Measurements from ENCODE around the gene LPAR1.

LPAR1 gene

DNA sequence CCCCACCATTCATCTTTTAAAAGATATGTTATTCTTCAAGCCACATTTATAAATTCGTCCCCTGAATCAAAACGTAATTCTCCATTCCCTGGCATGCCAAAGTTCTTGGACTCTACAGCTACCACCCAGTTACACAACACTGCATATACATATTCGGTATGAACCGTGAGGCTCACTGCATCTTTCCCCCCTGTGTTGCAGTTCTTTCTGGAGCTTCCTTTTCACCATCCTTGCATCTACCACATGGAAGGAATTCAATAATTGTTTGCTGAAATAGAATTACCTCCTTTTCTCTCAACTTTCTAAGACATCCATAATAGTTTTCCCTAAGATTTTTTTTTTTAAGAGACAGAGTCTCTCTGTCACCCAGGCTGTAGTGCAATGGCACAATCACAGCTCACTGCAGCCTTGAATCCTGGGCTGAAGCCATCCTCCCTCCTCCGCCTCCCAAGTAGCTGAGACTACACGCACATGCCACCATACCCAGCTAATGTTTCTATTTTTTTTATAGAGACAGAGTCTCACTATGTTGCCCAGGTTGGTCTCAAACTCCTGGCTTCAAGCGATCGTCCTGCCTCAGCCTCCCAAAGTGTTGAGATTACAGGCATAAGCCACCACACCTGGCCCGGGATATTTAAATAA lies 3.3 kb downstream of the LPAR1 start:
- Histone ChIP-seq H3K36me3 (peaks cover 0 to 3% (median 0%) of the 10 kb centered on the region in 3 donors), H3K27me3 (no peaks in the 10 kb centered on the region), H3K4me3 (no peak overlapping the region), H3K4me1 (peaks cover 0 to 62% (median 16%) of the 10 kb centered on the region in 4 donors), H3K27ac (peak overlapping the region in 1 of 2 donors; percentile 93), H3K9me3 (no peaks in the 10 kb centered on the region)
- TF ChIP-seq, protein P1, sequence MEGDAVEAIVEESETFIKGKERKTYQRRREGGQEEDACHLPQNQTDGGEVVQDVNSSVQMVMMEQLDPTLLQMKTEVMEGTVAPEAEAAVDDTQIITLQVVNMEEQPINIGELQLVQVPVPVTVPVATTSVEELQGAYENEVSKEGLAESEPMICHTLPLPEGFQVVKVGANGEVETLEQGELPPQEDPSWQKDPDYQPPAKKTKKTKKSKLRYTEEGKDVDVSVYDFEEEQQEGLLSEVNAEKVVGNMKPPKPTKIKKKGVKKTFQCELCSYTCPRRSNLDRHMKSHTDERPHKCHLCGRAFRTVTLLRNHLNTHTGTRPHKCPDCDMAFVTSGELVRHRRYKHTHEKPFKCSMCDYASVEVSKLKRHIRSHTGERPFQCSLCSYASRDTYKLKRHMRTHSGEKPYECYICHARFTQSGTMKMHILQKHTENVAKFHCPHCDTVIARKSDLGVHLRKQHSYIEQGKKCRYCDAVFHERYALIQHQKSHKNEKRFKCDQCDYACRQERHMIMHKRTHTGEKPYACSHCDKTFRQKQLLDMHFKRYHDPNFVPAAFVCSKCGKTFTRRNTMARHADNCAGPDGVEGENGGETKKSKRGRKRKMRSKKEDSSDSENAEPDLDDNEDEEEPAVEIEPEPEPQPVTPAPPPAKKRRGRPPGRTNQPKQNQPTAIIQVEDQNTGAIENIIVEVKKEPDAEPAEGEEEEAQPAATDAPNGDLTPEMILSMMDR (IDR thresholded peaks at IDR 0.05), result no peak
- intact Hi-C loops (cut with DNase I; ENCODE audit: low total_unique reads), result loop anchor here (5.0 to 10.0 kb wide), 2 partner anchors 270 to 383 kb away; no protein-coding TSS in a partner anchor
- no peak for DNase-seq

DNA sequence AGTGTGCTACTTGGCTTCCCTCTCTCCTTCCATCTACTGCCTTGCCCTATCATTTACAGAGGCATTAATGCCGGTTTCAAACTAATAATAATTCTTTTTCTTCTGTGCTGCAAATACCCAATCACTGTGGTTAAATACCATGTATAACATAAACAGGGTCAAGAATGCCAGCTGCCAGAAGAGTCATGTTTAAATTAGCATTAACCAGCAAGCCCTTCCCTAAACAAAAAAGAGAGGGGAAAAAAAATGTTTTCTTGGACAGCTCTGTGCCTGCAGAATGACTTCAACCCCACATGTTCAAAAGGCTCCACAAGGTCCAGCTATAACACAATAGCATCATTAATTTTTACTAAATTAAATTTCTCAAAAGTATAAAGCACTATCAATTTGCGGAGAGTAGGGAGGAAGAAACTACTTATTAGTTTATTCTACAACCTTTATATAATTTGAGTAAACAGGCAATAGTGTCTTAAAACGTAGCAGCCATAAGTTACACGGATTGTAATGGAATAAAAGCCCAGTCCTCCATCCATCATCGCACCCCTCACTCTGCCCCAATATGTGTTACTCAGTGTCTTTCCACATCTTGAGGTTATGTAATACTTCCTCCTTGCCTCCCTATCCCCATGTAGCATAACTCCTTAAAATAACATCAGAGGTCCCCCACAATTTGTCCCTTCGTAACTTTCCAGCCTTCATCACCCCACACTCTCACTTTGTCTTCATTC lies 3.9 kb downstream of the LPAR1 start:
- Histone ChIP-seq H3K4me1 (peaks cover 0 to 66% (median 14%) of the 10 kb centered on the region in 4 donors), H3K36me3 (peaks cover 0 to 3% (median 0%) of the 10 kb centered on the region in 3 donors), H3K27me3 (no peaks in the 10 kb centered on the region), H3K27ac (peak overlapping the region in 1 of 2 donors; percentile 93), H3K9me3 (no peaks in the 10 kb centered on the region), H3K4me3 (no peak overlapping the region)
- intact Hi-C loops (cut with DNase I; ENCODE audit: low total_unique reads), result loop anchor here (10.0 kb wide), 1 partner anchor 270 kb away; no protein-coding TSS in a partner anchor
- TF ChIP-seq, protein P1 (IDR thresholded peaks at IDR 0.05), result no peak
- DNase-seq, result no peak

DNA sequence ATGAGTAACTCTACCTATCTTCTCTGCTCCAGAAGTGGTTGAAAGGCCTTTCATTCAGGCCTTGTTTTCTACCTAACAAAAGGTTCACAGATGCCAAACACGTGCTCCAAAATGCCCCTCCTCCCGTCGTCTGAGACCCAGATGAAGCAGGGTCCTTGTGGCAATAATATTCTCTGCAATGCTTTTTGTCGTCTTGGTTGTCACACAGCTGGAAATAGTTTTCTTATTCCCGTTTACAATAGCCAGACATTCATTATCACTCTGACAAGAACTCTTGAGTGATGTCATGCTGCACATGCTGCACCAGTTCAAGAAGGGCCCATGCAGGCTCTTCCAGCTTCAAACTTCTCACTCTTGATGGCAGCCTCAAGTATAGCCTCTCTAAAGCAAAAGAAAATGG lies 7.8 kb downstream of the LPAR1 start:
- no peaks in the 10 kb centered on the region for H3K9me3 ChIP-seq
- H3K27ac ChIP-seq, result no peak overlapping the region
- peaks cover 0 to 70% (median 5%) of the 10 kb centered on the region in 4 donors for H3K4me1 ChIP-seq
- no peaks in the 10 kb centered on the region for H3K27me3 ChIP-seq
- H3K4me3 ChIP-seq, result no peak overlapping the region
- TF ChIP-seq, protein P1 (IDR thresholded peaks at IDR 0.05), result no peak
- intact Hi-C loops (cut with DNase I; ENCODE audit: low total_unique reads), result loop anchor here (10.0 kb wide), 1 partner anchor 274 kb away; no protein-coding TSS in a partner anchor
- DNase-seq, result no peak
- peaks cover 0 to 3% (median 0%) of the 10 kb centered on the region in 3 donors for H3K36me3 ChIP-seq

DNA sequence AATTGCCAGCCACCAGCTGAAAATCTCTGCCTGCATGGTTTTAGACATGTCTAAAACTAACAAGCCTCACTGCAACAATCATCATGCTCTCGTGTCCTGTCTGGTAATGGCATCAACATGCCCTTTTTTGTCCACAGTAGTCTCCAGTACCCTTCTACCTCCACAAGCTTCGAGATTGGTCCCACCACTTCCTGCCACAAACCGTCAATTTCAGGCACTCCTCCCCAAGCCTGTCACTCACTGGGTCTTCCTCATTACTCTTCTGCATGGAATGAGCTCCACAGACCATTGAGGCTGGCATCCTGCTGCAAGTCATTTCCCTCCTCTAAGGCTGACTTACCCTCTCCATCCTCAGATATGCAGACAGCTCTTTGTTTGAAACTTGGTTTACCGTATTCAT lies 9.0 kb downstream of the LPAR1 start:
- Histone ChIP-seq H3K9me3 (no peaks in the 10 kb centered on the region), H3K36me3 (peaks cover 0 to 3% (median 0%) of the 10 kb centered on the region in 3 donors), H3K4me1 (peaks cover 0 to 57% (median 3%) of the 10 kb centered on the region in 4 donors), H3K4me3 (no peak overlapping the region), H3K27ac (no peak overlapping the region), H3K27me3 (no peaks in the 10 kb centered on the region)
- no peak for DNase-seq
- TF ChIP-seq, protein P1 (IDR thresholded peaks at IDR 0.05), result no peak
- intact Hi-C loops (cut with DNase I; ENCODE audit: low total_unique reads), result no loop called here

DNA sequence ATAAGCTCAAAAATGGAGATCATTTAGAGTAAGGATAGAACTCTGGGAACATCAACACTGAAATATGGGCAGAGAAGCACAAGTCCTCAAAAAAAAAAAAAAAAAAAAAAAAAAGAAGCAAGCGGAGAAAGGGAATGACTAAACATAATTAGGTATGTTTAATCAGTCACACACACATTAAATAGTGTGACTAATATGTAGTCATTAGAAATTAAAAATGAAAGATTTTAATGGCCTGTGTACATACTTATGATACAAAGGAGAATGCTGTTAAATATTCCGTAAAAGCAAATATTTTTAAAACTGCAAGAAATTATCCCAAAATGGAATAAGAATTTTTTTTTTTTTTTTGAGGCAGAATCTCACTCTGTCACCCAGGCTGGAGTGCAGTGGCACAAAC lies 10.5 kb downstream of the LPAR1 start:
- peaks cover 0 to 46% (median 0%) of the 10 kb centered on the region in 4 donors for H3K4me1 ChIP-seq
- DNase-seq, result no peak

More for the DNA sequence above, 10.5 kb downstream of the LPAR1 start:
- no peak overlapping the region for H3K27ac ChIP-seq
- TF ChIP-seq, protein P1 (IDR thresholded peaks at IDR 0.05), result no peak
- H3K36me3 ChIP-seq, result peaks cover 0 to 3% (median 0%) of the 10 kb centered on the region in 3 donors
- no peak overlapping the region for H3K4me3 ChIP-seq
- intact Hi-C loops (cut with DNase I; ENCODE audit: low total_unique reads), result no loop called here
- no peaks in the 10 kb centered on the region for H3K27me3 ChIP-seq
- H3K9me3 ChIP-seq, result no peaks in the 10 kb centered on the region

Data from tibial artery (tissue), 4 donors.